GM21526 (cell line): ENCODE measurements around the gene P3H4.

Source experiments
- ATAC-seq: cut with Tn5 transposase; IDR thresholded peaks from one replicate; pipeline ENCODE4 v1.9.1; 2021; ENCODE audit warnings: moderate library complexity; ENCODE audit not compliant: unreplicated experiment, low FRiP score

The P3H4 gene

DNA sequence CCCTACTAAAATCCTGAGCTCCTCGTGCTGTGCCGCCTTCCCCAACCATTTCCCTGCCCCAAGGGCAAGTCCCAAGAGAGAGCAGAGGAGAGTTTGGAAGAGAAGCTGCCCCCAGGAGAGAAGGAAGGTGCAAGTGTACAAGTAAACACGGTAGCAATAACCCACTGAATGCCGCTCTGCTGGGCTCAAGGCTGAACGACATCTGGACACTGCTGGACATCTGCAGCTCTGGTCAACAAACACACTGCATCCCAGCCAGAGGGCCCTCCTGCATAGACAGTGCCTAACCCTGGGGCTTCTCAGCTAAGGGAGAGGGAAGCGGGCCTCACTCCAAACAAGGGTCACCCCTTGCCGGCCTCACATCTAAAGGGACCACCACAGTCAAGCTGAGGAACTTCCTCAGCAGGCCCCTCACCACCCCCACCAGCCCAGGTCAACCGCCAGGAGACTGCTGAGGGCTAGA lies 38.0 kb downstream of the P3H4 start:
- no peak for ATAC-seq

DNA sequence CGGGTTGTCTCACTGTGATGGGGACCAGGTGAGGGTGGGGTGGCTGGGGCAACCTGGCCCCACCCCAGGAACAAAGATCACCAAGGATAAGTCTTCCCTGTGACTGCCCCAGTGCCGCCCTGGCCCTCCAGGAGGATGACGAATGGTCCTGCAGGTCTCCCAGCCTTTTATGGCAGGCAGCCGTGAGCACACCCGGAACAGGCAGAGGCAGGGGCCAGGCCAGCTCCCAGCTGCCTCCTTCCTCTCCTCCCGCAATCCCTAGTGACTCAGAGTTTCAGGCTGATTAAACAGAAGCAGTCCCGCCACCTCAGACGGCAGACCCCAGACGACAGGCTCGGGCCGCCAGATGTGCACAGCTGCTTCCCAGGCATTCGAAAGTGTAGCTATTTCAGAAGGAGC lies 38.6 kb downstream of the P3H4 start:
- no peak for ATAC-seq

DNA sequence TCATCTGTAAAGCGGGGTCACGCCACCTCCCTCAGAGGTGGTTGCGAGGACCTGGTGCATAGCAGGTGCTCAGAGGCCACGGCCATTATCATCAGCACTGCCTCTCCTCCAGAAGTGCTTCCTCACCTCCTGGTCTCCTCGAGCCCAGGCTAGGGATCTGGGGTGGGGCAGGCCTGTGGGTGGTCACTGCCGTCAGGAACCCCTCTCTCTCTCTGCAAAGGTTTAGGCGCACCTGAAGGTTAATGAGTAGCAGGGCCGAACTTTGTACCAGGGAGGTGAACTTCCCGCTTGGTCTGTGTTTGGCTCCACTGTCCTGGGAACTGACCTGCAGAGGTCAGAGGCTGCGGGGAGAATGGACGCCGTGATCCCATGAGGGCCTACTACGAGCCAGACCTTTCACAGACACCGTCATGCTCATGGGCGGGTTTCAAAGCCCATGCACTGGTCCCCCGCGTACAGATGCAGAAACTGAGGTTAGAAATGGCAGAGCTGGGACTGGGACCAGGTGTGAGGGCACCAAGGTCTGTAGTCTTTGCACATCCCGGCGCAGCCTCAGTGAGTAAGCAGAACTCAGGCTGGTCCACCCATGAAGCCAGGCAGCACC lies 39.1 kb downstream of the P3H4 start:
- ATAC-seq: no peak

DNA sequence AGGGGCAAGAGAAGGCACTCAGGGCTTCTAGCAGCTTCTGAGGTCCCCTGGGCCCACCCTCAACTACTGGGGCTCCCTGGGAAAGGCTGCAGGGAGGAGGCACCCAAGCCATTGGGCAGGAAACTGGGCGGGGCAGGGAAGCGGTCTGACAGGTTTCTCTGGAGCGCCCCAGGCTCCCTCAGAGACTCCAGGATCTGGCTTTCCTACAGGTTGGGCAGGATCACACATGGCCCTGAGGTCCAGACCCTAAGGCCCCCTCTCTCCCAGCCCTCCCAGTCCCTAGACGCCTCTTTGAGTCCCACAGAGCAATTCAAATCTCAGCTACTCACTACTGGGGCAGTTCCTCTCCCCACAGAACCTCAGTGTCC lies 39.5 kb downstream of the P3H4 start:
- no peak for ATAC-seq

DNA sequence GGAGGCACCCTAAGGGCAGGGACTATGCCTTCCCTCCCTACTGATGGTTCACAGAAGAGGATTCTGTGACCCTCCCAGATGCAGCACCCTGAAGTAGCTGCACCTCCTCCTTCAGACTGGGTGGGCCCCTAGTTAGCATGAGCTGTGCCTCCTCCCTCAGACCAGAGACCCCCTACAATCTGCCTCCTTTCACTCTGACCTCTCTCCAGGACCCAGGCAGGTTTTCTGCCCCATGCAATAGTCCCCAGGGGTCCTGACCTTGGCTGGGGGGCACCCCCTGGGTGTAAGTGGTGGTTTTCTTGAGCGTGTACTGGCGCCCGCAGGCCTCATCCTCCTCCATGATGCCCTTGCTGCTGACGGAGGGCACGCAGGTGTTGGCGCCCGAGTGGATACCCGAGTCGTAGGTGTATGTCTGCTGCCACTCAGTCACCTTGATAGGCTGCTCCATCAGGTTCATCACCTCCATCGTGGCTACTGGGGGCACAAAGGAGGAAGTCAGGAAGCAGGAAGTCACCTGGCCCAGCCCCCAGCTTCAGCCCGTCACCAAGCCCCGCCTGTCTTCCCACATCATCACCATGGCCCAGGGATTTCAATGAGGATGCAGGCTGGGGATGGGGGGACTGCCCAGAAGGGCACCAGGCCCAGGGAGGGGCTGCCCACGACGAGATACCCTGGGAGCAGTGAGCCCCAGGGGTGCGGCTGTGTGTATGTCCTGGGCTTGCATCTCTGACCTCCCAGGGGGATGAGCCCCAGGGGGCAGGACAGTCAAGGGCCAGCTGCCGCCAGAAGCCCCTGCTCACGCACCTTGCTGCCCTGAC lies 40.2 kb downstream of the P3H4 start:
- no peak for ATAC-seq

DNA sequence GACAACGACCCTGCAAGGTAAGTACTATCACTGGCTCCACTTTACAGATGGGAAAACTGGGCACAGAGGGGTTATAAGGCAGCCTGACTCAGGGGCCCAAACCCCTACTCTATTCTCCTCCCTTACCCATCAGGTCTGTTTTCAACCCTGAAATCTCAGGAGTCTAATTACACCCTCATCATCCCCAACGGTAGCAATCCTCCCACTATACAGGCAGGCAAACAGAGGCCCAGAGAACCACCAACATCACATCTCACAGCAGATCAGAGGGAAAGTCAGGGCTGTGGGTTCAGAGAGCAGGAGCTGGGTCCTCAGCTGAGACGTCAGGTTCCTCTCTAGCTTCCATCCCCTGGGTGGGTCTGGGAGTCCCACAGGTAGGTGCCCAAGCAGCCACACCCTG lies 41.8 kb downstream of the P3H4 start:
- ATAC-seq: no peak

DNA sequence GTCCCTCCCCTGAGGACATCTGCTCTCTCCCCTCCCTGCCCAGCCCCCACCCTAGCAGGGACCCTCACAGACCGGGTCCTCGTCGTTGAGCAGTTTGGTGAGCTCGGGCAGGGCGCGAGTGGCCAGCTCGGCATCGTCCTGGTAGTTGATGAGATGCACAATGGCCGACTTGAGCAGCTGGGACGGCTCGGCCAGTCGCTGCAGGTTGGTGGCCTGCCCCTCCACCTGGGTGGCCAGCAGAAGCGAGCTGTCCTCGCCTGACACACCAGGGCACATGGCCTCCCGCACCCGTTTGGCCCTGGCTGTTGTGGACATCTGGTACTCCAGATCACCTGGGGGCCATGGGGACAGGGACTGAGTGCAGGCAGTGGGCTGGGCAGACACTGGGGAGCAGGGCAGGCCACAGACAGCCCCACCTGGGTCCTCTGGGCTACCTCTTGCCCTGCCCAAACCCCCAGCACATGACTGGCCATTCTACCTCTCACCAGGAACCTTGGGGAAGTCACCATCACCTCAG lies 42.3 kb downstream of the P3H4 start:
- ATAC-seq: no peak

DNA sequence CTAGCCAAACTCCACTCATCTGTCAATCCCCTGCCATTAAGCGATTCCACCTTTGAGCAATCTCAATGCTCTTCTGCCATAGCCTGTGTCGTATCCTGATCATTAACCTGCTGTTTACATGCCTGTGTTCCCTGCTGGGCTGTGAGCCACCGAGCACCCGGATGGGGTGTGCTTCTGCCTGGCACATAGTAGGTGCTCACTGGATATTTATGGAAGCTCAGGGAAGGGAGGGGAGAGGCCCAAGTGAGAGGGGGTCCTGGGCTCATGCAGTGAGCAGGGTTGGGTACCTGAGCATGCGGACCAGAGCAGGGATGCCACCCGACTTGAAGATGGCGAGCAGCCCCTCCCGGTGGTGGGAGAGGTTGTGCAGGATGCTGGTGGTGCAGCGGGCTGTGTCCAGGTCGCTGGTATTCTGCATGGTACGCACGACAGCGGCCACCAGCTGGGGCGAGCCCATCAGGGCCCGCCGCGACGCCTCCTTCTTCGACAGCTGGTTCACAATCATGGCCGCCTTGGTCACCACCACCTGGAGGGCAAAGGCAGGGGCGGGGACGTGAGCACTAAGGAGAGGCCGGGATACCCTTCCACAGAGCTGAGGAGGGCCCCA lies 43.0 kb downstream of the P3H4 start:
- ATAC-seq: no peak

DNA sequence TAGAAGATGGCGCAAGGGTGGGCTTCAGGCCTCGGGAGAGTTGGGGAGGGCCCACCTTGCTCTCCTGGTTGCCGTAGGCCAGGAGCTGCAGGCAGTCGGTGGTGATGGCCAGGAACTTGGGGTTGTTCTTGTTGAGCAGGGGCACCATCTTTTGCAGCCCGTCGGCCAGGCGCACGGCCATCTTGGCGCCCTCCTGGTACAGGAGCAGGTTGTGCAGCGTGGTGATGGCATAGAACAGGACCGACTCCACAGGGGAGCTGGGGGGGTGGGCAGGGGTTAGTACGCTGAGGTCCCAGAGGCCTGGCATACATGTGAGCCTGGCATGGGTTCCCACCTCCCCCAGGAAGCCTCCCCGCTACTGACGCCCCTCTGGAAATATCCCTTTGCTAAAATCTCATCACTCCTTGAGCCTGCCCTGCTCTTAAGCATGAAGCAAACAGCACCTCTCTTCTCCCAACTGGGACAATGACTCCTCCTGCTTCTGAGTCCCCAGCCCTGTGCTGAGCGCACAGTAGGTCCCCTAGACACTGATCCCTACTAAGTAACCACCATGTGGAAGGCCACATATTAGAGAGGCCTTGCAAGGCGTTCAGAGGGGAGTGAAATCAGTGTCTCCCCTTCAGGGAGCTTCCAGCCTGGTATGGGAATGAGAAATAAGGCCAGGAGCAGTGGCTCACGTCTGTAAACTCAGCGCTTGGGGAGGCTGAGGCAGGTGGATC lies 44.3 kb downstream of the P3H4 start:
- no peak for ATAC-seq

DNA sequence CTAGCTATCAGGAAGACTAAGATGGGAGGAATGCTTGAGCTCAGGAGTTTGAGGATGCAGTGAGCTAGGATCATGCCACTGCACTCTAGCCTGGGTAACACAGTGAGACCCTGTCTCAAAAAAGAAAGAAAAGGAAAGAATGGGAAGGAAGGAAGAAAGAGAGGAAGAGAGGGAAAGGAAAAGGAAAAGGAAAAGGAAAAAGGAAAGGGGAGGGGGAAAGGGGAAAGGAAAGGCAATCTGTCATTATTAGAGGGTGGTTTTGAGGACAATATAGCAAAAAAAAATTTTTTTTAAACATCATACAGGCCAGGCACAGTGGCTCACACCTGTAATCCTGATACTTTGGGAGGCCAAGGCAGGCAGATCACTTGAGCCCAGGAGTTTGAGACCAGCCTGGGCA lies 45.6 kb downstream of the P3H4 start:
- ATAC-seq: no peak

DNA sequence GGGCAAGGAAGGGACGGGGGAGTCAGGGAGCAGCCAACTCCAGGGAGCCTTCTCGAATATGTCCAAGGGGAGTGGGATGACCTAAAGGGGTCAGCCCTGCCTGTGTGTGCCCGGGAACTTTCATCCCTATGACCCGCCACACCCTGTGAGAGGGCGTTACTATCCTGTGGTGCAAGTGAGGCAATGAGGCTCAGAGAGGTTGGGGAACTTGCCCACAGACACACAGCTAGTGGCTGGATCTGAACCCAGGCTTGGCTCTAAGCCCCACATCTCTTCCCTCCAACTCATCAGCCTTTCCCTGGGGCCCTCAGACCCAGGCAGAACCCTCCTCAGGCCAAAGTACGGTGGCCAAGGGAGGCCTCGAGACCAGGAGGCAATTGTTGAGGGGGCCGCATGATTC lies 48.4 kb downstream of the P3H4 start:
- no peak for ATAC-seq

DNA sequence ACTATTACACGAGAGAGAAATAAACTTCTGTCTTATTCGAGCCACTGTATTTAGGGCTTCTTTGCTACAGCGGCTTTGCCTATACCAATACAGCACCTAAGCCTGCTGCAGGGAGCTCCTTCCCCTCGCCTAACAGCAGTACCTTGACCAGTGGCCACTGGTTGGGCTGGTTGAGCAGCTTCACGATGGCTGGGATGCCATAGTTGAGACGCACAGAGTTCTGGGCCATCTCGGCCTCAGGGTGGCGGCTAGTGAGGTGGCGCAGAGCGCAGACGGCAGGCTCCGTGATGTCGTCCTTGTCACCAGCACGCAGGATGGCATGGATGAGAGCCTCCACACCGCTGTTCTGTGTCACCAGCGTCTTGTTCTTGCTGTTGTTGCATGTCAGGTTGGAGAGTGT lies 48.9 kb downstream of the P3H4 start:
- ATAC-seq: no peak

DNA sequence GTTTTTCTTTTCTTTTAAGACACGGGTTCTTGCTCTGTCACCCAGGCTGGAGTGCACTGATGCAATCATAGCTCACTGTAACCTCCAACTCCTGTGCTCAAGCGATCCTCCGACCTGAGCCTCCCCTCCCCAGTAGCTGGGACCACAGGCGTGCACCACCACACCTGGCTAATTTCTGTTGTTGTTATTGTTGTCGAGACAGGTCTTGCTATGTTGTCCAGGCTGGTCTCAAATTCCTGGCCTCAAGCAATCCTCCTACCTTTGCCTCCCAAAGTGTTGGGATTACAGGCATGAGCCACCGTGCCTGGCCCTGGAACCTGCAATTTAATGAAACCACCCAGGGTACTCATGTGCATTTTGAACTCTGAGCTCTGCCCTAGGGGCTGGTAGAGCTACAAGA lies 49.4 kb downstream of the P3H4 start:
- ATAC-seq: no peak

DNA sequence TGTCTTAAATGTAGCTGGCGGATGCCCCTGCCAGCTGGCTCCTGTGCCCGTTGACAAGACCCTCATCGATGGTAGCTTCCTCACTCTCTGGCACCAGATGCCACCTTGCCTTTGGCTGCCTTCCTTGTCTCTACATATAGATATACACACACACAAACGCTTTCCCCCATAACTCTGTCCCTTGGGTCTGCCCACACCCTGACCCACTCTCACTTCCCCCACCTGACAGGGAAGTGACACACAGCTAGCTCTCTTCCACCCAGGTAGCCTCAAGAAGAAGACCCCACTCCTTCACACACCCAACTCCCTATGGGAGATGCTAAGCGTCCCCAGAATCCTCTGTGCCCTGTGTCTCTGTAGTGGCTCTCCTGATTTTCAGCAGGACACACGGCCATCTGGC lies 50.9 kb downstream of the P3H4 start:
- no peak for ATAC-seq

DNA sequence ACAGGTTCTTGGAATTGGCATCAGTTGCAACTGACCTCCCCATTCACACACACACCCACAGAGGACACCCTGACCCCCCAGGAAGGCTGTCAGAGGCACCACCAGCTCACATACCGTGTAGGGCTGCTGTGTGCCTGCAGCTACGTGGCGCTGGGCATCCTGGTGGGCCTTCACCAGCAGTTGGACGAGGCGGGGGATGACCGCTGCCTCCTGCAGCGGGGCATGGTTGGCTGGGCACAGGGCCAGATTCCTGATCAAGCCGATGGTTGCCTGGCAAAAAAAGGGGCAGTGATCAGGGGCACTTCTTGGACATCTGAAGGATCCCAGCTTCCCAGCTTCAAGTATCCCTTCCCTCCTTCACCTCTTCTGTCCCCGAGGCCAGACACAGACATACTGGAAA lies 53.1 kb downstream of the P3H4 start:
- no peak for ATAC-seq

DNA sequence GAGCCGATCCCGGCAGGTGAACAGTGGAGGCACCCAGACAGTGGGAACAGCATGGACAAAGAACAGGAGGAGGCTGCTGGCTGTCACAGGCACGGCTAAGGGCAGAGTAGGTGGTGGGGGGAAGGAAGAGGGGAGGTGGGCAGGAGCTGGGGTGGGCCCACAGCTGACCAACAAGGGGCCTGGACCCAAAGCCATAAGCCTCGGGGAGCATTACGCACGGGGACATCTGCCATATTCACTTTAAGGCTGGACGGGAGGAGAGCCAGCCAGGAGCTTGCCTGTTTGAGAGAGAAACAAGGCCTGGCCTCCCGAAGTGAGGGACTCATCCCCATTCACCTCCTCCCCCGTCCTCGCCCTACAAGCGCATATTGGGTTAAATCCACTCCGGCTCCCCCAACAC lies 57.7 kb downstream of the P3H4 start:
- ATAC-seq: no peak
